Fibroblast of mammary gland (primary cell): Measurements from ENCODE around the gene ELF4.
A peak's percentile ranks its signal among the peaks of the same experiment; 100 is the strongest.

ENCODE experiments used
- DNase-seq: peaks from one replicate; pipeline ENCODE4 v3.0.0-alpha.2; 2010; ENCODE audit warnings: low read depth
- H3K4me3 ChIP-seq: 2 replicates; pipeline ENCODE4 v1.5.1; 2011; ENCODE audit warnings: low read depth, mild to moderate bottlenecking, low read length, moderate library complexity; ENCODE audit not compliant: control insufficient read depth
- CTCF ChIP-seq: conservative IDR thresholded peaks from 2 replicates; pipeline ENCODE4 v1.5.1; 2011; ENCODE audit warnings: low read depth, low read length, inconsistent platforms; ENCODE audit not compliant: control insufficient read depth, insufficient read depth

The ELF4 gene

DNA sequence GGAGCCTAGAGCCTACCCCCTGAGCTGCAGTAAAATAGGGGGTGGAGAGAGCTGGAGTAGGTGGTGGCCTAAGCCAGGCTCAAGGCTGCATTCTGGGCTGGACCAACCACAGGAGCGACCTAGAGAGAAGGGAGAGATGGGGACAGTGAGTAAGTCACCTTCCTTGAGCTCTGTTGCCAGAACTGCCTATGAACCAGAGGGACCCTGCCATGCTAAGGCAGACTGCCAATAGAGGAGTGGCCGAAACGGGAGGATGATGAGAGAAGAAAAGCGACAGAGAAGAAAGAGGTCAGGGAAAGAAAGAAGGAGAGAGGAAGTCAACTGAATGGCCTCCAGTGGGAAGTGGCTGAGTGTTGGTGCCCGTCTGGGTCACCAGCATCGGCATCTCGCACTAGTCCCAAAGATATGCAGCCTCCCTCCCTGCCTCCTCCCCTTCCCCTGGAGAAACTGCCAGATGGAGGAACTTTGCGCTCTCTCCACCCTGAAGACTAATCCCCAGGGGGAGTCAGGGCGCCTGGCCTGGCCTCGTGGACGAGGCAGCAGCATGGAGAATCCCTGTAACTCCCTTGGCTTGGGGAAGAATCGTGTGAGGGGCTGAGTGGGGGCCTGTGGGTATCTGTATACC, 28.8 kb downstream of the ELF4 start:
- DNase-seq = no peak
- no peak overlapping the region for H3K4me3 ChIP-seq

DNA sequence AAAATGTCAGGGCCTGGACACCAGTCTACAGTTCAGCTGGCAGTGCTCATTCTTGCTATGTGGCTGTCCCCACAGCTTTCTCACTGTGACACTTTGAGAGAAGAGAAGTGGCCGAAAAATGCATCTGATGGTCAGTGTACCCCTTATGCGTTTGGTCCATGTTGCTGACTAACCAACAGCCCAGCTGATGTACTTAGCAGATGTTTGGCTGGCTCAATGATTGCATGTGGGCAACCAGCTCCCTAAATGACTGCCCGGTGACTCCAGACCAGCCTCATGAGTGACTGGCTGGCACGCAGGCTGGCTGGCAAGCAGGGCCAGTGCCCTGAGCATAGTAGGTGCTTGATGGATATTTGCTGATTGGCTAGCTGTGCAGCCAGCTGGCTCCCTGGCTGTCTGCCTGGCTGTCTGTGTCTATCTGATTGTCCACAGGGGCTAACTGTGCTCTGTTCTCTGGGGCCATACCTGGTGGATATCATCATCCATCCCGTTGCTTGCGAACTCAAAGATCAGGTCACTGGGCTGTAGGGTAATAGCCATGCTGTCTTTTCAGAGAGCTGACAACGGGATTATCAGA, 29.4 kb downstream of the ELF4 start:
- H3K4me3 ChIP-seq = no peak overlapping the region
- no peak for DNase-seq
- TF ChIP-seq CTCF = no peak

More for the DNA sequence above, 28.8 kb downstream of the ELF4 start:
- TF ChIP-seq CTCF = no peak

DNA sequence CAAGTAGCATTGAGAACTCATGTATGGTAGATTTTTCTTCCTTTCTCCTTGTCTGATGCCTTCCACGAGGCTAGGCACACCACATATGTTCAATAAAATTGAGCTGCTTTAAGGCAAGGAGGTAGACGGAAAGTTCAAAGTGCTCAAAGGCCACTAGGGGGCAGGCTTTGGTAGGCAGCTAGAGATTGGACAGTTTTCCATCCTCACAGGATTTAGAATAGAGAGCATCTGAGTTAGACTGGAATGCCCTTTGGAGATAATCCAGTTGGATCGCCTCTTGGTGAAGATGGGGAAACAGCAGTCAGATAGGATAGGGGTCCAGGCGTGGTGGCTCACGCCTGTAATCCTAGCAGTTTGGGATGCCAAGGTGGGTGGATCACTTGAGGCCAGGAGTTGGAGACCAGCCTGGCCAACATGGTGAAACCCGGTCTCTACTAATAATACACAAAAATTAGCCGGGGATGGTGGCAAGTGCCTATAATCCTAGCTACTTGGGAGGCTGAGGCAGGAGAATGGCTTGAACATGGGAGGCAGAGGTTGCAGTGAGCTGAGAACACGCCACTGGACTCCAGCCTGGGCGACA, 30.4 kb downstream of the ELF4 start:
- TF ChIP-seq CTCF = peak; percentile 82
- DNase-seq = peak; percentile 83
- no peak overlapping the region for H3K4me3 ChIP-seq

DNA sequence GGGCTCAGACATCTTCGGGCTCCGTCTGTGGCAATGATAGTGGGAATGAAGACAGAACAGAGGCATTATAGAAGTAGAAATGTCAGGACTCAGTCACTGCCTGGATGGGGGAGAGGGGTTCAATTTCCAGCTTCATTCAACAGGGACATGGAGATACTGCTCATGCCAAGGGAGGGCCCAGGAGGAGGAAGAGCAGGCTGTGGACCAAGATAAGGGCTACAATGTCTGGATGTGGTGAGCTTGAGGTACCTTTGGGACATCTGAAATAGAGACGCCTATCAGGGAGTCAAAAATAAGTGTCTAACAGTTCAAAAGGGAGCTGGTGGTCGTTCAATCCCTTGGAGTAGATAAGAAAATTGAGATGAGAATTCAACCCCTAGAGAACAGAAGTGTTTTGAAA, 34.5 kb downstream of the ELF4 start:
- TF ChIP-seq CTCF = no peak
- H3K4me3 ChIP-seq = no peak overlapping the region
- DNase-seq = no peak

GRCh38 chrX:130072345-130072740, 38.0 kb downstream of the ELF4 start:
- DNase-seq = no peak
- no peak overlapping the region for H3K4me3 ChIP-seq
- no peak for TF ChIP-seq CTCF

DNA sequence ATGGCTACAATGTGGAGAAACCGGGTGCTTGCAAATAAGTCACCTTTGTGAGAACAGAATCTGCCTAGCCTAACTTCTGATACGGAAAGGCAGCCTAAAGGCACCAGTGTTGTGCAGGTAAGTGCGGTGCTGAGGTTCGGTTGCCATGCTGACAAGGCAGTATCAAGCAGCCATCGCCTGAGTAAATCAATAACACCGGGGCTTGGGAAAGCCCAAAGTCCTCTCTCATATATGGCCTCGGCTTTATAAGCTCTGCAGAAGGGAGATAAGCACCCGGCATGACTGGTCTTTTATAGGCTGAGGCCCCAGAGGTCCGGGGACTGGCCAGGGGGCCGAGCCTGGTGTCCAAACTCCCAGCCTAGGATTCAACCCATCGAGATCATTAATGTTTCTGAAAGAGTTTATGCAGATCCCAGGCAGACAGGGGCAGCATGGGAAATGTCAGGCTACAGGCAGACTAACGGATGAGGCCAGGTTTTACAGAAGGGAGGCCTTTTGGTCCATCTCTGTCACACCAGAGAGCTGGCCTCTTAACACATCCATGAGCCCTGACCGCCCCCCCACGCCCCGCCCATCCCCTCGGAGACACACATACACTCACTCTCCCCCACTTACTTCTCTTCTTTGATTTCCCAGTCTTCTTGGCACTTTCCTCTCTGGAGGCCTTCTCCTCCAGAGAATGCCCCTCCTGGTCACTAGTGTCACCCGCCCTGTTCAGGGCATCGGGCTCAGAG, 38.5 kb downstream of the ELF4 start:
- no peak for TF ChIP-seq CTCF
- DNase-seq = no peak
- no peak overlapping the region for H3K4me3 ChIP-seq
